Stomach (tissue), 4 donors: ENCODE results near the gene FKBP1B.

Experiments
- CTCF ChIP-seq, 7 experiments: fragments of 450-650 bp in 4 of 7; fragments of 200-600 bp in 3 of 7; sonication (generic) in 3 of 7; IDR thresholded peaks; one replicate each; pipeline ENCODE4 v1.5.1; 2016 to 2019; ENCODE audit warnings: antibody characterized with exemption in 7 of 7, control low read depth in 2 of 7, mild to moderate bottlenecking in 1 of 7
- POLR2A ChIP-seq, 4 donors: fragments of 450-650 bp; IDR thresholded peaks; one replicate each; pipeline ENCODE4 v1.6.1; 2016; ENCODE audit warnings: antibody characterized with exemption in 4 of 4, control low read depth in 2 of 4, mild to moderate bottlenecking in 1 of 4, moderate library complexity in 1 of 4

GRCh38 chr2:24083567-24084385 is 34.2 kb downstream of the FKBP1B start:
- TF ChIP-seq POLR2A (IDR thresholded peaks at IDR 0.05) (no peak), CTCF (IDR thresholded peaks at IDR 0.05) (no peak)
